Measurements from ENCODE around the gene ACOT9.
"Not testable (repeated sequence)": the region's sequence is repeated elsewhere in the genome, so short reads cannot be mapped to it uniquely, and the experiment has no call there.

The ACOT9 gene

GRCh38 chrX:23766650-23767551, 23.8 kb upstream of the ACOT9 start:
- no peak overlapping the region for H3K4me3 ChIP-seq (ENCODE audit: low read length)

DNA sequence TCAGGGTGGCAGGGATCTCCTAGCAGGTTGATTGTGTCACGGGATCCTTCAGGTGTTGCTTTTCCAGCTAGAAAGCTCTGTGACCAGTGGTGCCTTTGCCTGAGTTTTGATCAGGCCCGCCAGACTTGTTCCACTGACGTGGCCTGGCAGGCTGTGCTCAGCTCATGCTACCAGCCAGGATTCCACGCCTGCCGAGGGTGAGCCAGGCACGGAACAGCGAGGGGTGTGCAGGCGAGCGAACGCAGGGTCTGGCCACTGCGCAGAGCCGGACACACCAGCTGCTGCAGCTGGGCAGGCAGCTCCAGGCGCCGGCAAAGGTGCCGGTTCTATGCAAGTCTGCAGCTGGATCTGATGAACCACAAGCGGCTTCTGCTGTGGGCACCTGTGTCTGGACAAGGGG, 22.8 kb upstream of the ACOT9 start:
- DNase-seq (ENCODE audit: low read depth, low spot score), result no peak
- H3K4me3 ChIP-seq (ENCODE audit: low read length), result no peak overlapping the region

More at GRCh38 chrX:23766650-23767551, 23.8 kb upstream of the ACOT9 start:
- no peak for DNase-seq (ENCODE audit: low read depth, low spot score)

GRCh38 chrX:23765449-23765848, 22.4 kb upstream of the ACOT9 start:
- H3K4me3 ChIP-seq (ENCODE audit: low read length), result no peak overlapping the region
- DNase-seq (ENCODE audit: low read depth, low spot score), result no peak

GRCh38 chrX:23764188-23764984, 21.3 kb upstream of the ACOT9 start:
- no peak overlapping the region for H3K4me3 ChIP-seq (ENCODE audit: low read length)
- DNase-seq (ENCODE audit: low read depth, low spot score), result no peak

GRCh38 chrX:23759821-23760220, 16.7 kb upstream of the ACOT9 start:
- no peak for DNase-seq (ENCODE audit: low read depth, low spot score)
- H3K4me3 ChIP-seq (ENCODE audit: low read length), result no peak overlapping the region

DNA sequence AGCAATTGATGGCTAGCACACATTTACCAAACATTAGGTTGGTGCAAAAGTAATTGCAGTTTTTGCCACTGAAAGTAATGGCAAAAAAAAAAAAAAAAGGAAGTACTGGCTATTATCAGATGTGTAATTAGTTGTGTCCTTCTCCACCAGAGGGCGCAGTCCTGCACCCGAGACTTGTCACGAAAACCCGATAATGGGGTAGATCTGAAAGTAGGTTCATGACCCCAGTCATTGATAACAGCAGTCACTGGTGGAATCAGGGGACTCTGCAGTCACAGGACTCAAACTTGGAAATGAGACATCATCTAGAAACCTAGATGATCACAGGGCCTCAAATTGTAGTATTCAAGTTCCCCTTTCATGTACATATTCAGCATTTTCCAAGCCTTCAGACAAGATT, 13.1 kb upstream of the ACOT9 start:
- peak; percentile 46 for DNase-seq (ENCODE audit: low read depth, low spot score)
- H3K4me3 ChIP-seq (ENCODE audit: low read length), result no peak overlapping the region

GRCh38 chrX:23754664-23755063, 11.6 kb upstream of the ACOT9 start:
- no peak overlapping the region for H3K4me3 ChIP-seq (ENCODE audit: low read length)
- no peak for DNase-seq (ENCODE audit: low read depth, low spot score)

DNA sequence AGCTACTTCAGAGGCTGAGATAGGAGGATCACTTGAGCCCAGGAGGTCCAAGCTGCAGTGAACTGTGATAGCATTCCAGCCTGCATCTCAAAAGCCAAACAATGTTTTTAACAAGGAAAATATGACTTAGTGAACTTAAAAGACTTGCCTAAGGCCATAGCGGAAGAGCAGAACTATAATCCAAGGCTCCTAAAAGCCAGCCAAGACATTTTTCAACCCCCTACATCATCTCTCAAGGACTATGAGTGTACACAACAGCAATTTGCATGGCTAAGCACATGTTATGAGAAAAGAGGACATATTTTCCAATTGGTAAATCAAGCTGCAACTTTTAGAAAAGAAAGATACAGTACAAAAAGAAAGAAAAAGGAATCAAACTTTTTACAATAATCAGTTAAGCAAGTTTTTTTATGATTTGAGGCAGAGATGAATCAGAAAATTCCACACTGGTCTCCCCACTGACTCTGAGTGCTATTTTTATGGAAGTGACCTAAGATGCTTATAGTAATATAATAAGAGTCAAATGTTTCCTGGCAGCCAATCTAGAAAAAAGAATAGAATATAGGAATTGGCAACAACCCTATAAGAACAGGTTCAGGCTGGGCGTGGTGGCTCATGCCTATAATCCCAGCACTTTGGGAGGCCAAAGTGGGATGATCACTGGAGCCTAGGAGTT, 9.8 kb upstream of the ACOT9 start:
- DNase-seq (ENCODE audit: low read depth, low spot score), result no peak
- H3K4me3 ChIP-seq (ENCODE audit: low read length), result no peak overlapping the region

DNA sequence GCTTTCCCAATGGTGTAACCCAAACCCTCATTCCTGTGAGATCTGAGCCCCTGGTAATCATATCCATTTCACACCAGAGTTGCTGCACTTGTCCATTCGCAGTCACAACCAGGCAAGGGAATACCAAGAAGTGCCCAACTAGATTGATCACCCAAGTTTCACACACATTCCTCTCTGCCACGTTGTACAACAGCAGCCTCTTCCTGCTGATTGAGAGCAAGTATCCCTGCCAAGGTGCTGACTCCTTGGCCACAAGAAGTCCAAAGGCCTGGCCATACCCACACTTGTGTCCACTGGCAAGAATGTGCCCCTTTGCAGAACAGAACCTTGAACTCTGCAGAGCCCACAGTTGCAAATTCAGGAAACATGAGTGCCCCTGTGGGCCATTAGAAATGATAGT, 6.5 kb upstream of the ACOT9 start:
- no peak for DNase-seq (ENCODE audit: low read depth, low spot score)
- no peak overlapping the region for H3K4me3 ChIP-seq (ENCODE audit: low read length)

DNA sequence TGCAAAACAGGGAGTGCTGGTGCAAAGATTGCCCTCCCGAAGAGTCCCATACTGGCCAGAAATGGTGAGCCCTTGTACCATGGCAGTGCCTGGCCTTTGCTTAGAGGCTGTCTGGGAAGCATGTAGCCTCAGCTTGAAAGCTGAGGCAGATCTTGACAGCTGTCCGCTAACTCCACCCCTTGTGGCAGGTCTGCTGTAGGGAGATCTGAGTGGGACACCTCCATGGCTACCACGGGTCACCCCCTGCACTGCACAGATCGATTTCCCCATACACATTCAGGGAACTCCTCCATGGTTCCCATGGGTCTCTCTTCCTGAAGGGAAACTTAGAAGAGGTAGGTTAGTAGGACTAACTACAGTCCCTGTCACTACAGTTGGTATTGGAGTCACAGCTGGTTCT, 6.1 kb upstream of the ACOT9 start:
- no peak for DNase-seq (ENCODE audit: low read depth, low spot score)
- no peak overlapping the region for H3K4me3 ChIP-seq (ENCODE audit: low read length)

DNA sequence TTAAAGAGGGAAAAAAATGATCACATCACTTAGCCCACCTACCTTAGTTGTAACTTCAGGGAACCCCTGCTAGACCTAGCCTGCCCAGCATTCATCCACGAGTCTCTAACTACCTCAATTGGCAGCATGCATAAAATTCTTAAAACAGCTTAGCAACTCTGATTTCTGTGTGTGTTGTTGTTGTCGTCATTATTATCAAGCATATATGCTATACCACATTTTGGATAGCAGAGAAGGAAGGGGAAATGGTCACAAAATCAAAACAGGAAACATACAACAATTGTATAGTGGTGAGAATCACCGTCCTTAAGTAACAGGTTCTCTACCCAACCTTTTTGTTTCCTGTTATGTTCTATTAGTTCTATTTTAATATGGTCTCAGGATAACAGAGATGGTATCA, 2.7 kb upstream of the ACOT9 start:
- no peak for DNase-seq (ENCODE audit: low read depth, low spot score)
- H3K4me3 ChIP-seq (ENCODE audit: low read length), result no peak overlapping the region

DNA sequence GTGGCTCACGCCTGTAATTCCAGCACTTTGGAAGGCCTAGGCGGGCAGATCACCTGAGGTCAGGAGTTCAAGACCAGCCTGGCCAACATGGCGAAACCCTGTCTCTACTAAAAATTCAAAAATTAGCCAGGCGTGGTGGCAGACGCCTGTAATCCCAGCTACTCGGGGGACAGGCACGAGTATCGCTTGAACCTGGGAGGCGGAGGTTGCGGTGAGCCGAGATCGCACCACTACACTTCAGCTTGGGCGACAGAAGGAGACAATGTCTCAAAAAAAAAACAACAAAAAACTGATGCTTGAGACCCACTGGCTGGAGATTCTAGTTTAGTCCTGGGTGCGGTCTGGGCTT, 521 bp upstream of the ACOT9 start:
- not testable (repeated sequence) for DNase-seq (ENCODE audit: low read depth, low spot score)

DNA sequence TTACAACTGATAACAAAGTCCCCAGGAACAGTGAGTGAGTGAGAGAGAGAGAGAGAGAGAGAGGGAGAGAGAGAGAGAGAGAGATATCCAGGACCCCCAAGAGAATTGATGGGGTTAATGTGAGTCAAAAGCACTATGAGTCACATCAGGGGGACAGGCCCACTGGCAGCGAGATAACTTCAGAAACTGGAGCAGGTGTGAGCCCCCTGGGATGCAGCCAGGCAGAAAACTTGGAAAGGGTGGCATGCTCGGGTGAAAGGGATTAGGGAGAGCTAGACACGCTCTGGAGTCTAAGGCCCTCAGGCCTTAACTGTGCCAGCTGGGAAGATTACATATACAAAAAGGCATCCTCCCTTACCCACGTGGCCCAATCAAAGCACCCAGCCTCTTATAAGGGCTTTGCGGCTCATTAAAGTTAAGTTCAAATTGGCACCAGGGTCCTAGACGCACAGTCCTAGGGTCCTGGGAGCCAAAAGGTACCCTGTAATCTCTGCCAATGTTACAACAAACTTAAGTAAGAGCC, 841 bp downstream of the ACOT9 start:
- DNase-seq (ENCODE audit: low read depth, low spot score), result no peak
- no peak overlapping the region for H3K4me3 ChIP-seq (ENCODE audit: low read length)

More for the DNA sequence above, 521 bp upstream of the ACOT9 start:
- not testable (repeated sequence) for H3K4me3 ChIP-seq (ENCODE audit: low read length)

DNA sequence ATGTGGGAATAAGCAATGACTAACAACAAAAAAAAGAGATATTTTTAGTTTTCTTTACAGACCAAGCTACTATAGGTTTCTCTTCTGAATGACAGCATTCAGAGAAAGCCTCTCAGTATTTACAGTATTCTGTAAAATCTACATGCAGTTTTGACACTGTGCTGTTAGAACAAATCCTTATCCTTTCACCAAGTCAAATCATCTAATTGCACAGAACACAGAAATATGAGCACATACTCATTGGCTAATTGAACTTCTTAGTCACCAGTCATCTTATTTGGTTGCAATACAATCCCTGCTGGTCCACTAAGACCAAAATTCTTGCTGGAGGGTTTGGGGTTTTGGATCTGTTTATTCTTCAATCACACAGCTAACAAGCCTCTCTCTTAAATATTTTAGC, 5.7 kb downstream of the ACOT9 start:
- DNase-seq (ENCODE audit: low read depth, low spot score), result no peak

DNA sequence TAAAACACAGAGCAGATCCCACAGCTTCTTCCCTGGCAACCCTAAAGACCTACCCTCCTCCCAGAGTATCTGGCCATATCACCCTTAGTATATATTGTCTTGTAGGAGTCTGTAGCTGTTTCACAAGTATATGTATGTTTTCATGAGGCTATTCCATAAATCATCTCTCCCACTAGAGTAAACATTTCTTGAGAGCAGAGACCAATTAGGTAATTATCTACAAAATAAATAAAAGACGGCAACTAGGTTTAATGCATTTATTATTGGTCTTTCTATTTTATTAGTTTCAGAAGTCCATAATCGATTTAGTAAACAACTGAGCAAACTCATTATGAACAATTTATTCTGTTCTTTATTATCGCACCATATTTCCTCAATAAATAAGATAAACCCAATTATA, 7.0 kb downstream of the ACOT9 start:
- no peak for DNase-seq (ENCODE audit: low read depth, low spot score)
- no peak overlapping the region for H3K4me3 ChIP-seq (ENCODE audit: low read length)

More for the DNA sequence above, 5.7 kb downstream of the ACOT9 start:
- H3K4me3 ChIP-seq (ENCODE audit: low read length), result no peak overlapping the region

- H3K4me3 ChIP-seq (ENCODE audit: low read length), result no peak overlapping the region
- no peak for DNase-seq (ENCODE audit: low read depth, low spot score)
Measured at GRCh38 chrX:23732704-23733103, 10.4 kb downstream of the ACOT9 start.

DNA sequence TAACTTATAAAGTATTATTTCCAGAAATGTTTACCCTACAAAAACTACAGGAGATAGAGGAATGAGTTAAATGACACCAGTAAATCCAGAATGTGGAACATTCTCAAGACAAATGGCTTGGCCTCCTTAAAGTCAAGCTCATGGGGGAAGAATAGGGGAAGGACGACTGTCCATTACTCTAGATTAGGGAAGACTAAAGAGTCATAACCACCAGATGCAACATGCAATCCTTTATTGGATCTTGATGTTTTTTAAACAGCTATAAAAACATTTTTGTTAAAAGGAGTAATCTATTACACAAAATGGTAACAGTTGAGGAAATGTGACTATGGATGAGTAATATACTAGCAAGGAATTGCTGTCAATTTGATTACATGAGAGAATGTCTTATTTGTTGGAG, 11.1 kb downstream of the ACOT9 start:
- no peak overlapping the region for H3K4me3 ChIP-seq (ENCODE audit: low read length)
- no peak for DNase-seq (ENCODE audit: low read depth, low spot score)

GRCh38 chrX:23729214-23729613, 13.9 kb downstream of the ACOT9 start:
- DNase-seq (ENCODE audit: low read depth, low spot score), result no peak
- no peak overlapping the region for H3K4me3 ChIP-seq (ENCODE audit: low read length)

- DNase-seq (ENCODE audit: low read depth, low spot score), result no peak
- no peak overlapping the region for H3K4me3 ChIP-seq (ENCODE audit: low read length)
Measured at GRCh38 chrX:23727206-23727605, 15.9 kb downstream of the ACOT9 start.

- DNase-seq (ENCODE audit: low read depth, low spot score), result no peak
- H3K4me3 ChIP-seq (ENCODE audit: low read length), result no peak overlapping the region
Measured at GRCh38 chrX:23726191-23726590, 16.9 kb downstream of the ACOT9 start.
